Dedifferentiated amniotic fluid mesenchymal stem cell (primary cell): ENCODE measurements around the gene GALNT9.
"Not testable (repeated sequence)": the region's sequence is repeated elsewhere in the genome, so short reads cannot be mapped to it uniquely, and the experiment has no call there.

ENCODE experiments used
- DNase-seq: peaks from one replicate; pipeline ENCODE4 v3.0.0-alpha.2; 2016; ENCODE audit errors: extremely low spot score

Gene GALNT9

GRCh38 chr12:132249689-132250478, 79.5 kb downstream of the GALNT9 start:
- DNase-seq = no peak

GRCh38 chr12:132248453-132249167, 80.8 kb downstream of the GALNT9 start:
- DNase-seq = no peak

- DNase-seq = no peak
These were observed 81.5 kb downstream of the GALNT9 start for GRCh38 chr12:132247718-132248452.

- DNase-seq = no peak
These were observed 82.2 kb downstream of the GALNT9 start for GRCh38 chr12:132246997-132247717.

GRCh38 chr12:132245521-132246101, 83.8 kb downstream of the GALNT9 start:
- no peak for DNase-seq

GRCh38 chr12:132244724-132245295, 84.6 kb downstream of the GALNT9 start:
- DNase-seq = no peak

GRCh38 chr12:132243596-132244310, 85.6 kb downstream of the GALNT9 start:
- no peak for DNase-seq

- not testable (repeated sequence) for DNase-seq
These were observed 86.2 kb downstream of the GALNT9 start for GRCh38 chr12:132243171-132243570.

- not testable (repeated sequence) for DNase-seq
These were observed 88.8 kb downstream of the GALNT9 start for GRCh38 chr12:132240669-132241007.

- no peak for DNase-seq
These were observed 89.4 kb downstream of the GALNT9 start for GRCh38 chr12:132239796-132240668.

- no peak for DNase-seq
These were observed 90.0 kb downstream of the GALNT9 start for GRCh38 chr12:132239392-132239791.

- DNase-seq = no peak
These were observed 90.5 kb downstream of the GALNT9 start for GRCh38 chr12:132238884-132239283.

- no peak for DNase-seq
These were observed 90.9 kb downstream of the GALNT9 start for GRCh38 chr12:132238488-132238854.

GRCh38 chr12:132237772-132238487, 91.5 kb downstream of the GALNT9 start:
- DNase-seq = no peak

GRCh38 chr12:132236930-132237771, 92.2 kb downstream of the GALNT9 start:
- DNase-seq = no peak

- DNase-seq = no peak
These were observed 93.1 kb downstream of the GALNT9 start for GRCh38 chr12:132236129-132236929.
